ENCODE data around the gene ZNF474. TPM values are rescaled to one million over a fixed set of nuclear protein-coding genes. Genes with fewer than 3 reads are reported as not detected.

The ZNF474 gene
- total RNA-seq: not detected in 2 replicates

DNA sequence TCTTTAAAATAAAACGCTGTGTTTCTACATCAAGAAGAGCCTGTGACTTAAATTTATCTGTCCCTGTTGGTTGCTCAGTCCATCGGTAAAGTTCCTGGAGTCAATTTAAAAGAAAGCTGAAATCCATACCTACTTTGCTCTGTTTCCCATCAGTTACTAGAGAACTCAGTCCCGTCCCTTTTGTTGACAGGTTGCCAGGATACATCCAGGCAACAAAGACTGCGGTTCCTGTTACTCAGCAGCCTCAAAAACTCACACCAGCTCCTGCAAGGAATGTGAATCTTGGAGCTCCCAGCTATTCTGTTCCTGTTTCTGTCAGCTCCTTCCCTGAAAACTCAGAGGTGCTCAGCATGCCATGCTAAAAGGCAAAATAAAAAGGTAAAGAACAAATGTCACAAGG, at the start of gene ZNF474:
TSS of gene ZNF474 (plus strand) at position 241 of the 400 bp plus-strand sequence. CDS start 22,445 bp downstream, outside the sequence.

Other genes with a start within 250 kb of the ZNF474 start
- 27.3 and 27.7 TPM in 2 replicates for gene SRFBP1, start 167.6 kb upstream of the ZNF474 start, total RNA-seq
- gene LOX, start 51.3 kb upstream of the ZNF474 start, total RNA-seq: 1.1 and 13.5 TPM in 2 replicates
- gene SNCAIP, start 182.7 kb downstream of the ZNF474 start, total RNA-seq: under 0.01 TPM in 1 of 2 replicates, not detected in the other

All from tracheal epithelial cell (primary cell).